ENCODE data around the gene ZMYND12. TPM values are rescaled to one million over a fixed set of nuclear protein-coding genes. Genes with fewer than 3 reads are reported as not detected.

Gene ZMYND12
- polyA plus RNA-seq, 1 of the 3 experiments (the other 2 are of a cell fraction): 0.18 TPM

GRCh38 chr1:42450061-42450460 lies 5.8 kb downstream of the ZMYND12 start:
- Histone ChIP-seq H3K79me2 (ENCODE audit: insufficient read depth) (no peaks in the 10 kb centered on the region), H3K27me3 (ENCODE audit: insufficient read depth) (no peaks in the 10 kb centered on the region), H3K4me3 (ENCODE audit: low read depth in 2 of 2, low read length in 1 of 2) (no peak overlapping the region), H3K9me3 (no peaks in the 10 kb centered on the region), H2AFZ (ENCODE audit: low read depth) (no peak overlapping the region), H3K36me3 (replicated peaks in 1 of 2; ENCODE audit: control insufficient read depth in 1 of 2, insufficient read depth in 2 of 2, low read length in 1 of 2) (no peaks in the 10 kb centered on the region), H3K9ac (no peak overlapping the region), H4K20me1 (ENCODE audit: insufficient read depth) (no peaks in the 10 kb centered on the region), H3K9me2 (no peaks in the 10 kb centered on the region), H3K4me1 (ENCODE audit: control insufficient read depth in 1 of 2, insufficient read depth in 2 of 2, low read depth in 1 of 2, low read length in 1 of 2) (peaks cover 0 to 1% of the 10 kb centered on the region in 2 experiments; a peak in 1 of 4 replicates), H3K4me2 (no peak overlapping the region), H3K27ac (ENCODE audit: low read depth in 2 of 2, low read length in 1 of 2) (no peak overlapping the region), H3F3A (replicated peaks; ENCODE audit: insufficient read depth) (no peaks in the 10 kb centered on the region)
- POLR2A ChIA-PET: no interaction called here
- DNase-seq: no peak
- CTCF ChIA-PET: no interaction called here
- no peak for TF ChIP-seq POLR2AphosphoS5 (IDR thresholded peaks at IDR 0.05; ENCODE audit: low read depth, low read length)
- TF ChIP-seq NRF1 (IDR thresholded peaks at IDR 0.05; ENCODE audit: low read depth, low read length): no peak
- TF ChIP-seq PBX3 (IDR thresholded peaks at IDR 0.05): no peak
- no peak for TF ChIP-seq MXI1 (IDR thresholded peaks at IDR 0.05; ENCODE audit: low read depth, low read length)
- no peak for TF ChIP-seq REST (IDR thresholded peaks at IDR 0.05; ENCODE audit: low read depth, low read length)
- no peak for TF ChIP-seq FOSL2 (IDR thresholded peaks at IDR 0.05; ENCODE audit: borderline replicate concordance, low read depth)
- TF ChIP-seq JUND (IDR thresholded peaks at IDR 0.05): no peak
- TF ChIP-seq USF1 (IDR thresholded peaks at IDR 0.05; ENCODE audit: borderline replicate concordance, low read depth): no peak
- TF ChIP-seq RCOR1 (IDR thresholded peaks at IDR 0.05; ENCODE audit: low read length): no peak
- TF ChIP-seq CHD2 (IDR thresholded peaks at IDR 0.05; ENCODE audit: low read length, partially characterized antibody): no peak
- no peak for TF ChIP-seq RAD21 (IDR thresholded peaks at IDR 0.05; ENCODE audit: low read length)
- TF ChIP-seq GATA2 (CRISPR knock-in tag; IDR thresholded peaks at IDR 0.05): no peak
- TF ChIP-seq IRF3 (IDR thresholded peaks at IDR 0.05; ENCODE audit: low read depth, low read length): no peak
- no peak for TF ChIP-seq SMC3 (IDR thresholded peaks at IDR 0.05; ENCODE audit: low read depth, low read length)
- TF ChIP-seq RXRA (IDR thresholded peaks at IDR 0.05; ENCODE audit: borderline replicate concordance, low read depth): no peak
- WGBS (ENCODE audit: low lambda C conversion rate): 80% methylated on average over 1 of the region's 1 CpG

Measured in SK-N-SH (cell line).